GM19455 (cell line): ENCODE data around the gene DPP3.
"Not testable (repeated sequence)": the region's sequence is repeated elsewhere in the genome, so short reads cannot be mapped to it uniquely, and the experiment has no call there.

ENCODE experiments used
- ATAC-seq: cut with Tn5 transposase; IDR thresholded peaks from one replicate; pipeline ENCODE4 v1.9.1; 2021; ENCODE audit not compliant: unreplicated experiment

DPP3 gene

DNA sequence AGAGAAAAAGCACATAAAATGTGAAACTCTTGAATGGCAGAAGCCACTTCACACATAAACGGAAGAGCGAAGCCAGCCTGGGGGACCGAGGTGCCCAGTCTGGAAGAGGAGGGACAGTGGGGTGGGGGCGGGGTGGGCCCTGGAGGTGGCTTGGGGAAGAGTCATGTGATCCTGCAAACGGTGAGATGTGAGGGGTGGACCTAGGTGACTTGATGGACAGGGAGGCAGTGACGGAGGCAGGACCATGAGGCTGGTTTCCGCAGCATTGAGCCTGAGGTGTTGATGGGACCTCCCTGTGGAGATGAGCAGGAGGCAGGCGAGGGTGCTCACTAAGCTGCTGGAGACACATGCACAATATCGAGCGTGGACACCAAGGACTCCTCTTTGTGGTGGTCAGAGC is 48.8 kb downstream of the DPP3 start:
- no peak for ATAC-seq

DNA sequence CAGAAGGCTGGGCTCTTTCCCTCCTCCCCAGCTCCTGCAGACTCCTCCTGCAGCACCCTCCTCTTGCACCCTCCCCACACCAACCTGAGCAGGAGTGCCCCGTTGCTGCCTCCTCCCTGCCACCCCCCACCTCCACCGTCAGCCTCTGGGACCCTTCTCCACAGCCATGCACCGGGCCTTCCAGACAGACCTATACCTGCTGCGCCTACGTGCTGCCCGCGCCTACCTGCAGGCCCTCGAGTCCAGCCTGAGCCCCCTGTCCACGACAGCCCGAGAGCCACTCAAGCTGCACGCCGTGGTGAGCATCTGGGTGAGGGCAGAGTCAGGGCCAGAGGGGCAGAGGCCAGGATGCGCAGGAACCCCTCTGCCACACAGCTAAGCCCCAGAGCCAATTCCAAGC is 49.4 kb downstream of the DPP3 start:
- ATAC-seq: no peak

DNA sequence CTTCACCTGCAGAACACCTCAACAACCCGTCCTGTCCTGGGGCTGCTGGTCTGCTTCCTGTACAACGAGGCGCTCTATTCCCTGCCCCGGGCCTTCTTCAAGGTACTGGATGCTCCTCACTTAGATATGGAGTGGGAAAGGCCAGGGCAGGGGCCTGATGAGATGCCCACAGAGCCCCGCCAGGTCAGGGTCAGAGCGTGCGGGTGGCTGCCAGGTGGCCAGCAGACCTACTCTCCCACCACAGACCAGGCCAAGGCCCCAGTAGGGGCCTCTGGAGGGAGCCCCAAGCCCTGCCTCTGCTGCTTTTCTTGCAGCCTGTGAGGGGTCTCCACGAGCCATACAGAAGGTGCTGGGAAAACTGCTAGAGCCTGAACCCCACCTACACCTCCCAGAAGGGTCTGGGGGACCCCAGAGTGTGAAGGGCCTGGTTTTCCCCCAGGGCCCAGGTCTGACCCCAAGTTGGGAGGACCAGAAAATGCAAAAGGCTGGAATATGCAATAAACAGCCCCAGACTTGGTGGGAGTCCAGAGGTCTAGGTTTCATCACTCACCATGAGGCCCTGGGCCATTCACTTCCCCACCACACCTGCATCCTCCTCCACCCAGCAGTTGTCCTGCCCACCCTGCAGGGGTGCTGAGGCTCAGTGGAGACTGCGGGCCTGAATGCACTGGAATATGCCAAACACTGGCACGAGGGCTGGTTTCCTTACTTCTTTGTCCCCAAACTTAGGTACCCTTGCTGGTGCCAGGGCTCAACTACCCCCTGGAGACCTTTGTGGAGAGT is 50.9 kb downstream of the DPP3 start:
- no peak for ATAC-seq

DNA sequence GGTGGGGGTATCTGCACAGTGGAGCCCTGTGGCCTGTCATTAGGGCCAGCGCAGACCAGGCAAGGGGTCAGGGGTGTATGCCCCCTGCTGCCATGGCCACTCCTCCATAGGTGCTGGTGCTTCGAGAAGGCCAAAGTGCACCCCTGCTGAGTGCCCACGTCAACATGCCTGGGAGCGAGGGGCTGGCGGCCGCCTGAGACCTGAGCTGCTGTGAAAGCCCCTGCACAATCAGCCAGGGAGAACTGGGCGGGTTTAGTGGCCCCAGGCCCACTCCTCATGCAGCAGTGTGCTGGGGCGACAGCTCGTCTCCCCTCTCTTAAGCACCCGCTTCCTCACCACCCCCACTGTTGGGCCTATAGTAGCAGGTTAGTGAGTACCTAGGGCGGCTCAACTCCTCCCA is 51.6 kb downstream of the DPP3 start:
- ATAC-seq: no peak

DNA sequence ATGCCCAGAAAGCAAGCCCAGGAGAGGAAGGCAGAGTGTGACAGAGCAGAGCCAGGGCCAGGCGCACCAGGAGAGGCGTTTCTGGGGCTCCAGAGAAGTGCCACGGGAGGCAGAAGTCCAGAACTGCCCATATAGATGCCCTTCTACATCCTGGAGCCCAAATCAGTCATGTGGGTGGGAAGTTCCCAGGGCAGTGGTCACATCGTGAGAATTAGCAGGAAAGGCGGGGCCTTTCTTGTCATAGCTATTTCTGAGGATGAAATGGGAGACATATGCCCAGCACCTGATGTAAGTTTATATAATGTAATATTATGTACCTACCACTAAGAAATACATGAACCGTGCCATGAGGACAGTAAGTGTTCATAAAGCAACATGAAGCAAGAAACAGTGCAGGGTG is 52.5 kb downstream of the DPP3 start:
- no peak for ATAC-seq

DNA sequence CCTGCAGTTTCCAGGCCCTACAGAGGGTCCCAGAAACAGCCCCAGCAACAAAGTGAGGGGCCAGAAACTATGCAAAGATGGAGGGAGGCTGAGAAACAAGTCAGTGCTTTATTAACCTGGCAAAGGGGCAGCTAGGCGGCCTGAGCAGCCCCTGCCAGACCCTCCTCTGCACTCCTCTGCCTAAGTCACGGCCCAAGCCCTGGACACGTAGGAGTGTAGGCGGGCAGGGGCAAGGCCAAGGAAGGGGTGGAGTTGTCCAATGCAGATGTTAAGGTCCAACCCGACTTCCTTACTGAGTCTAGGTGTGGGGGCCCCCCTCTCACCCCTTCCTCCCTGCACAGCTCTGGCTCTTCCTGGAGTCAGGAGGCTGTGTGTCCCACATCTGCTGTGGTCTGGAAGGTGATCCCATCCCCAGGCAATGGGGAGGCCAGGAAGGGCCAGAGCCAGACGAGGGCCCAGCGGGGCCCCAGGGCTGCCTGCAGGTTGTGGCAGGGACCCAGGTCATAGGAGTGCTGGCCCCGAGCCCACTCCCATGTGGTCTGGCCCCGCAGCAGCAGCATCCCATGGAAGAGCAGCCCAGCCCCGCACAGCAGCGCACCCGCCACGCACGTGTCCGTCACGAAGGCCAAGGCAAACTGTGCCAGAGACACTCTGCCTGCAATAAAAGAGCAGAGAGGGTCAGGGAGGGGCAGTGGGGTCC is 59.1 kb downstream of the DPP3 start:
- no peak for ATAC-seq

DNA sequence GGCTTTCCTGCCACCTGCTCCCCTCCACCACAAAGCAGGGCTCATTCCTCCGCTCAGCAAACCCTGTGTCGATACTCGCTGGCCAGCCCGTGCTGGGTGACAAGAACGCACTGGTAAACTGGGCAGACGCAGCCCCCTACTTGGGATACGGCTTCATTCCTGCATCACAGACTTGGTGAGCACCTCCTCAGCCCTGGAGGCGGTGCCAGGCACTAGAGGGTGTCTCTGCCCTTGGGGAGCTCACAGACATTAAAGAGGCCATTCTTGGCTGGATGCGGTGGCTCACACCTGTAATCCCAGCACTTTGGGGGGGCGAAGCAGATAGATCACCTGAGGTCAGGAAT is 59.6 kb downstream of the DPP3 start:
- no peak for ATAC-seq

DNA sequence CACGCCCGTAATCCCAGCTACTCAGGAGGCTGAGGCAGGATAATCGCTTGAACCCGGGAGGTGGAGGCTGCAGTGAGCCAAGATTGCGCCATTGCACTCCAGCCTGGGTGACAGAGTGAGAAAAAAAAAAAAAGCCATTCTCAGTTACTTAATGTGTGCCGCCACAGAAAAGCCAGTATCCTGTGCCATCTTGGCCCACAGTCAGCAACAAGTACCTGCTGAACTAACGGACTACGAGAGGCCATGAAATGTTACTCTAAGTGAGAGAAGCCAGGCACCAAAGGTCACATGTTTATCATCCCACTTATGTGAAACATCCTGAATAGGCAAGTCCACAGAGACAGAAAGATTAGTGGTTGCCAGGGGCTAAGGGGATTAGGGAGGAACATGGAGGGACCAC is 60.4 kb downstream of the DPP3 start:
- not testable (repeated sequence) for ATAC-seq

DNA sequence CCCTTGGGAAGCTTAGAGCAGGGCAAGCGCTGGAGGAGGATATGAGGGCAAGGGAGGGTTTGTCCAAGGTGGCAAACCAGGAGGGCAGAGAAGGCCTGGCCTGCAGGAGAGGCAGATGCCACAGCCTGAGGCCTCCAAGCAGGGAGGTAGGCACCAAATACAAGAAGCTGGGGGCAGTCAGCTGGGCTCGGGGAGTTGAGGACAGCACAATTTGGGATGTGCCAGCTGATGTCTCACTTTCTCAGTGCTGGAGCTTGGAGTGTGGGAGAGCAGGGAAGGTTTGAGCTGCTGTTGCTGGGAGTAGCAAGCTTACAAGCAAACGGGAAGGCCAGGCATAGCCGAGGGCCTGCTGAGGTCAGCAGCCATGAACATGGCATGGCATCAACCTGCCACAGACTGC is 61.7 kb downstream of the DPP3 start:
- no peak for ATAC-seq

DNA sequence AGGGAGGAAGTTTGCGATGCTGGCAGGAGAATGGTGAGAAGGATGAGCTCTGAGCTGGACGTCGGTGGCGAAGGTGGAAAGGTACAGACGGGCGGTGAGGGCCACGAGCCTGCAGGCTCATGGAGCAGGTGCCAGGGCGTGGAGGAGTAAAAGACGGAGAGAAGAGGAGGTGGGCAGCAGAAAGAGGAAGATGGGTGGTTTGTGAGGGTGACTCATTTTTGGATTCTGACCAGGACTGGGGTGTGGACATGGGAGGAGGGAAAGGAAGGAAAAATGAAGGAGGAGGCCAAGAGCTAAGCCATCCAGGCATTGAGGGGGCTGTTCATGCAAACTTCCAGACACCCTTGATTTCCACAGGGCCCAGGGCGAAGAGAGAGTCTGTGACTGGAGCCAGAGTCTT is 62.1 kb downstream of the DPP3 start:
- no peak for ATAC-seq

DNA sequence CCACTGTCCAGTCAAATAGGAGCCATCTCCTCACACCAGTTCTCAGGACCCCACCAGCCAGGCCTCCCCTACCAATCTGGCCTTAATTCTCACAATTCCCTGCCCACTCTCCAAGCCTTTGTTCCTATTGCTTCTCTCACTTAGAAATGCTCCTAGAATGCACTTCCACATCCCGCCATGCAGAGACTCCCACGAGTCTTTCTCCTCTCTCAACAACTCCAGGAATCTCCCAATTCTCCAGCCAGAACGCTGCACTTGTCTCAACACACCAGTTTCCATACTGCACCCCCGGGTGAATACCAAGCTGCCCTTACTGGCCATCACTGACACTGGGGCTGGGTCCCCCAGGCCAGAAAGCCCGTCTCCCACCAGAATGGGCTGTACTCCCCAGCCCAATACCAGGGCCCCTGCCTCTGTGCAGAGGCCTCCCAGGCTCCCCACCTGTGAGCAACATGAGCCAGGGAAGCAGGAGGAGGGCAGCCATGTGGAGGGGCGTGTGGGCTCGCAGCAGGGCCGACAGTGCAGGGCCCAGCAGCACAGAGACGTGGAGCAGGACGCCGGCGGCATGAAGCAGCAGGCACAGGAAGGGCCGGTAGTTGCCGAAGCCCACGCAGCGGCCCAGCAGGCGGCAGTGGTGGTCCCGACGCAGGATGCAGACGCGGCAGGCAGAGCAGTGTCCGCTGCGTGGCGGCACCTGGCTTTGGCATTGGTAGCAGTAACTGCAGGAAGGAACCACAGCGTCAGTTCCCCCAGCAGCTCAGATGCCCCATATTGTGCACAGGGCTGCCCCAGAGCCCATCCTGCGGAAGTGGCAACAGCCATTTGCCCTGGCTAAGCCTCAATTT is 63.3 kb downstream of the DPP3 start:
- ATAC-seq: no peak

DNA sequence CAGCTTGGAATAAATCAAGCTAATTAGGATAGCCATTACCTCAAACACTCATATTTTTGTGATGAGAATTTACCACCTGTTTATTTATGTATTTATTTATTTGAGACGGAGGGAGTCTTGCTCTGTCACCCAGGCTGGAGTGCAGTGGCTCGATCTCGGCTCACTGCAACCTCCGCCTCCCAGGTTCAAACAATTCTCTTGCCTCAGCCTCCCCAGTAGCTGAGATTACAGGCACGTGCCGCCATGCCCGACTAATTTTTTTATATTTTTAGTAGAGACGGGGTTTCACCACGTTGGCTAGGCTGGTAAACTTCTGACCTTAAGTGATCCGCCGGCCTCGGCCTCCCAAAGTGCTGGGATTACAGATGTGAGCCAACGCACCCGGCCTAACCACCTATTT is 64.7 kb downstream of the DPP3 start:
- ATAC-seq: not testable (repeated sequence)

DNA sequence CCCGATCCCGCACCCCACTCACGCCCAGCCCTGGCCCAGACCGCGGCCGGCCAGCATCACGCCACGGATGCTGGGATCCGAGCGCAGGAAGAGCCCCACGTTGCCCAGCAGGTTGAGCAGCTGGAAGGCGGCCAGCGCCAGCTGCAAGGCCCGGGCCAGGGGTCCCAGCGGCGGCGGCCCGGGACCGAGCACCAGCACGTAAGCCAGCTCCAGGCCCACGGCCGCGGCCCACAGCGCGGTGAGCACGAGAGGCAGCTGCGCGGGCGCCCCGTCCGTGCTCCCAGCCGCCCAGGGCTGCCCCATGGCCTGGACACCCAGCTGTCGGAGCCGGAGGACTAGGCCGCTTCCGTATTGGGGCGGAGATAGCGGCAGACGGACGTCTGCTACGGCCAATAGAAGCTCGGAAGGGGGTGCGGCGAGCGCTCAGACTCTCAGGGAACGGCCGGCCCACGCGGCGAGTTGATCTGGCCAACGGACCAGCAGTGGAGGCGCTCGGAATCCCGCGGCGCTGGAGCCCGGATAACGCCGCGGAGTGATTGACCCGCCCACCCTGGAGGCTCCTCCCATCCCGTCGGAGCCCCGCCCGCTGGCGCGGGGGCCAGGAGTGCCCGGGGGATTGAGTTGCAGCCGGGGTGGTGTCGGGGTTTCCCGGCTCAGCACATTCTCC is 65.6 kb downstream of the DPP3 start, which contains the start of gene ZDHHC24:
ZDHHC24 (minus strand) TSS at position 348 of the 667 bp plus-strand sequence; CDS start at position 303, 45 bp downstream.
- ATAC-seq: peak; percentile 82

DNA sequence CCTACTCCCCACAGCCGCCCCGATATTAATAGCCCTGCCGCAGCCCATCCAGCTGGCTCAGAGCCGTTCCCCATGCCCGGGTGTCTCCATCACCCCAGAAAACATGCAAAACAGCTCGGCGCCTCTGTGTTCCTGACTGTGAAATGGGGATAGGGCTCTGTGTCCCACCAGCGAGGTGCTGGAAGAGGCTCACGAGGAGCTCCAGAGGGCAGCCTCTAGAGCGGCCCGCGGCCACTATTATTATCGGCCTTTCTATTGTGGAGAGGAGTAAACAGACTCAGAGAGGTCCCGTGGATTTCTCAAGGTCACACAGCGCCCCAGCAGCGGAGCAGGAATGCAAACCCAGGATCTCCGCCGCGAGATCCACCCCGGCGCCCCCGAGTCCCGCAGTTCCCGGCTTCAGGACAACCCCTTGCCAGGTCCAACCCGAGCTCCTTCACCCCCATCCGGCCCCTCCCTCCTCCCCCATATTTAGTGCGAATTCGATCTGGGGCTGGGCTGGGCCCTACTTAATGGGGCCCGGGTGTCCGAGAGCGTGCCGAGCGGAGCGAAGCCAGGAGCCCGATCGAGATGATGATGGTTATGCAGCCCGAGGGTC is 66.2 kb downstream of the DPP3 start, which contains the start of gene ACTN3:
ACTN3 (plus strand) TSS at position 536 of the 598 bp plus-strand sequence; CDS start at position 571, 35 bp downstream.
- no peak for ATAC-seq

DNA sequence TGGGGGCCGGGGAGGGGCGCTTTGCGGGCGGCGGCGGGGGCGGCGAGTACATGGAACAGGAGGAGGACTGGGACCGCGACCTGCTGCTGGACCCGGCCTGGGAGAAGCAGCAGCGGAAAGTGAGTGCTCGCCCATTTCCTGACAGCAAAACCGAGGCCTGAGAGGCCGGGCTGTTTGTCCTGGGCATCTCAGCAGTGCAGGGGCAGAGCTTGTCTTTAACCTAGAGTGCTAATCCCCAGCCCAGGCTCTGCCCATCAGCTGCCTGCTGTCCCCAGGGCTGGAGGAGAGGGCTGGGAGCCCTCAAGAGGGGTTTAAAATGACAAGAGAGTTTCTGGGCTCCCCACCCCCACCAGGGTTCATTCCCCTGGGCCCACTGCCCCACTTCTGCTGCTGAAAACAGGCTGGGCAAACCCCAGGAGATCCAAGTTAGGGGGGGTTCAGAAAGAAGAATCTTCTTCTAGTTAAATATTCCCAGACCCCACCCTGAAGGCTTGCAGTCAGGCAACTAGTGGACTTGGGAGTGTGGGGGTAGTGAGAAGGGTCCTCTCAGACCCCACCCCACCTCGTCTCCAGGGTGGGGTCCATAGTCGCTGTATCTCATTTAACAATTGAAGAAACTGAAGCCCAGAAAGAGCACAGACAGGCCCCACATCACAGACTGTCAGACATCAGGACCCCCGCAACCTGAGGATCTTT is 66.9 kb downstream of the DPP3 start:
- no peak for ATAC-seq

DNA sequence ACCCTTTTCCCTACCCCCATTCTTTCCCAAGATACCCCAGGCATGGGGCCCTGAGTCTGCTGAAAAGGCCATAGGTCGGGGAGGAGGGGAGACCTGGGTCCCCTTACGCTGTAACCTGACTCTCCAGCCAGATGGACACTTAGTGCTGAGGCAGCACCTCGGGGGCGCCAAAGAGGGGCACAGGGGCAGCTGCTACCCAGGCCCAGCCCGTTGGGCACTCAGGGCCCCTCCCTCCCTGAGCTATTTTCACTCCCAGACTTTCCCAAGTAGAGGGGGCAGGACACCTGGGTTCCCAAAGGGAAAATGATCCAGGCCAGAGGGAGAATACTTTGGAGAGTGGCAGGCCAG is 67.4 kb downstream of the DPP3 start:
- ATAC-seq: no peak

DNA sequence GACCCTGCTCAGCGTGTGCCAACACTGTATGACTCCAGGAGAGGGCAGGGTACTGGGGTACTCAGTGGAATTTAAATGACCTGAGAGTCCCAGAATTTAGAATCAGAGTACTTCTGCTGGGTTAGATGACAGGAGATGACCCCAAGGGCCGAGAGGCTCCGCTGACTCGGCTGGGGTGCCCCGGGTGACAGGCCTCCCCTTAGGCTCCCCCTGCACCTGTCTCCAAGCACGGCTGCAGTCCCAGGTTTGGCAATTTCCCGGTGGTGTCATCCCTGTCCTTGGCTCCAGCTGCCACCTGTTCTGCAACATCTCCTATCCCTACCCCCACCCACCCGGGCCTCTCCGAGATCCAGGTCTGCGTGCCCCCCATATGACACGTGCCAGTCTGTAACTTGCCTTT is 67.8 kb downstream of the DPP3 start:
- ATAC-seq: no peak

DNA sequence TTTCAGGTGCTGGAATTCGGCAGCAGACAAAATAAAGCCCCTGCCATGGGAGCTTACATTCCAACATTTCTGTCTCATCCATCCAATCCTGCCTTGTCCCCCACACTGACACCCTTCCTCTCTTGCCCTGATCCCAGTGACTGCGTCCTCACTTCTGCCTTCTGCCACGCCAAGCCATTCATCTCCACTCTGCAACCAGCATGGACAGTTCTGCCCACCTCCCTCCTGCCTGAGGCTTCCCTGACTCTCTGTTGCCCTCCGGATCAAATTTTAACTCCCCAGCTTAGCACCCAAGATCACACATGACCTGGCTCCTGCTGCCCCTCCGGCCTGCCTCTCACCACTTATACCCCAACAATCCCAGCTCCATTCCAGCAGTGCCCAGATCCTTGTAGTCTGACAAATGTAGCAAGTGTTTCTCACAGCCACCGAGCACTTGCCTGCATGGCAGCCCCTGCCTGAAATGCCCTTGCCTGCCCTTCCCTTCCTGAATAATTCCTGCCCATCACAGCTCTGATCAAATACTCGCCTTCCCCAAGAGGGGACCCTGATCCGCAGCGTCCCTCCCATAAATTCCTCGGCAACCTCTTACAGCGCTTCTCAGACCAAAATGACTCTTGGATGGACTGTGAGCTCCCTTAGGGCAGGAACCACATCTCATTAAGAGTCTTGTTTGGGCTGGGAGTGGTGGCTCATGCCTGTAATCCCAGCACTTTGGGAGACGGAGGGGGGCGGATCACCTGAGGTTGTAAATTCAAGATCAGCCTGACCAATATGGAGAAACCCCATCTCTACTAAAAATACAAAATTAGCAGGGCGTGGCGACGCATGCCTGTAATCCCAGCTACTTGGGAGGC is 68.8 kb downstream of the DPP3 start:
- ATAC-seq: no peak

DNA sequence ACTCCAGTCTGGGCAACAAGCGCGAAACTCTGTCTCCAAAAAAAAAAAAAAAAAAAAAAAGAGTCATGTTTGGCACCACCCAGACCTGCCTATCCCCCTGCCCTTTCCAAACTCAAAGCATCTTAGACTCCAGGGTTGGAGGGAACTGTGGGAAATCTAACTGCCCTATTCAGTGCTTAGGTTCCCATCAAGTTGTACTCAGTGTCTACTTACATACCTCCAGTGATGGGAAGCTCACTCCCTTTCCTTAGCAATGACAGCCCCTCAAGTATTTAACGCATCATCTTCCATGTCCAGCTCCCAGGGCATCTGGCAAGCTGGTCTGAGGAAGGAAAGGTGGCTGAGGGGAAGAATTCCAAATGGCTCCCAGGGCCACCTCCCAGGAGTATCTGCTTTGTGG is 69.5 kb downstream of the DPP3 start:
- no peak for ATAC-seq
